Ascending aorta (tissue), 2 donors: ENCODE results near the gene SYF2. TPM values are rescaled to one million over a fixed set of nuclear protein-coding genes. Genes with fewer than 3 reads are reported as not detected.
"Not testable (repeated sequence)": the region's sequence is repeated elsewhere in the genome, so short reads cannot be mapped to it uniquely, and the experiment has no call there.

ENCODE experiments used
- DNase-seq, 2 donors: peaks; one replicate each; pipeline ENCODE4 v3.0.0-alpha.2; 2019; ENCODE audit warnings: low spot score in 2 of 2
- H3K27ac ChIP-seq, 2 donors: fragments of 200-600 bp; sonication (generic); one replicate each; pipeline ENCODE4 v1.5.1; 2016 to 2017; ENCODE audit warnings: mild to moderate bottlenecking in 1 of 2
- H3K27me3 ChIP-seq: fragments of 200-600 bp; sonication (generic); one replicate; pipeline ENCODE4 v1.5.1; 2017
- H3K36me3 ChIP-seq, 2 donors: fragments of 200-600 bp; sonication (generic); one replicate each; pipeline ENCODE4 v1.5.1; 2016
- H3K4me1 ChIP-seq, 2 donors: fragments of 200-600 bp; sonication (generic); one replicate each; pipeline ENCODE4 v1.5.1; 2016 to 2017; ENCODE audit warnings: mild to moderate bottlenecking in 1 of 2
- H3K4me3 ChIP-seq, 2 donors: fragments of 200-600 bp; sonication (generic); one replicate each; pipeline ENCODE4 v1.5.1; 2016 to 2017; ENCODE audit warnings: mild to moderate bottlenecking in 1 of 2
- H3K9me3 ChIP-seq, 2 donors: fragments of 200-600 bp; sonication (generic); one replicate each; pipeline ENCODE4 v1.5.1; 2016
- intact Hi-C: fragments of 100-400 bp; cut with DNase I; formaldehyde crosslinking; loops from one replicate; pipeline ENCODE4 v1.15.1; 2023
- total RNA-seq: library from RNA; depleted of rRNA; stranded (reverse); fragments of >200 nt; gene quantifications from one replicate; pipeline ENCODE4 v1.1.0, GENCODE V29; 2016
- TF ChIP-seq, protein P1 (sequence below), 3 experiments: fragments of 200-600 bp in 2 of 3; fragments of 450-650 bp in 1 of 3; sonication (generic) in 2 of 3; IDR thresholded peaks; one replicate each; pipeline ENCODE4 v1.5.1; 2016 to 2019; ENCODE audit warnings: antibody characterized with exemption in 3 of 3, mild to moderate bottlenecking in 1 of 3, moderate library complexity in 1 of 3

SYF2 gene
- total RNA-seq, 1 donor from 2014 or later, result 14.3 TPM

DNA sequence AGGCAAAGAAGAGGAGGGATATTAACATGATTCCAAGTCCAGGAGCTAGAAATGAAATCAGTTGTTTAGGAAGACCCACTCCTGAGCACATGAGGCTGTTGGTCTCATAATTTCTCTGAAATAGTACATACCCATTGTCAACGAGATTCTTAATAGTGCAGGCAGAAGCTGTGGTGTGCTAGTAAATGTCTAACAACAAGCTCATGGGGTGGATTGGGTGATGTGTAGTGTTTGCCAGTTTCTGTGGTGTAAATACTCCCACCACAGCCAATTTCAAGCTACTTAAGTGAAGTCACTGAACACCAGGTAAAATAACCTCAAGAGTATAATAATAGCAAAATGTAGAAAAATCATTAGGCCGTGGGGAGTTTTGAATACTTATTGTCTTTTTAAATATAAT, 42.0 kb downstream of the SYF2 start:
- no peaks in the 10 kb centered on the region for H3K36me3 ChIP-seq
- no peak overlapping the region for H3K27ac ChIP-seq
- no peaks in the 10 kb centered on the region for H3K27me3 ChIP-seq
- no peaks in the 10 kb centered on the region for H3K4me1 ChIP-seq
- H3K4me3 ChIP-seq, result no peak overlapping the region
- DNase-seq, result no peak
- intact Hi-C loops, result loop anchor here (10.0 kb wide), 1 partner anchor 265 kb away; no protein-coding TSS in a partner anchor
- TF ChIP-seq, protein P1, sequence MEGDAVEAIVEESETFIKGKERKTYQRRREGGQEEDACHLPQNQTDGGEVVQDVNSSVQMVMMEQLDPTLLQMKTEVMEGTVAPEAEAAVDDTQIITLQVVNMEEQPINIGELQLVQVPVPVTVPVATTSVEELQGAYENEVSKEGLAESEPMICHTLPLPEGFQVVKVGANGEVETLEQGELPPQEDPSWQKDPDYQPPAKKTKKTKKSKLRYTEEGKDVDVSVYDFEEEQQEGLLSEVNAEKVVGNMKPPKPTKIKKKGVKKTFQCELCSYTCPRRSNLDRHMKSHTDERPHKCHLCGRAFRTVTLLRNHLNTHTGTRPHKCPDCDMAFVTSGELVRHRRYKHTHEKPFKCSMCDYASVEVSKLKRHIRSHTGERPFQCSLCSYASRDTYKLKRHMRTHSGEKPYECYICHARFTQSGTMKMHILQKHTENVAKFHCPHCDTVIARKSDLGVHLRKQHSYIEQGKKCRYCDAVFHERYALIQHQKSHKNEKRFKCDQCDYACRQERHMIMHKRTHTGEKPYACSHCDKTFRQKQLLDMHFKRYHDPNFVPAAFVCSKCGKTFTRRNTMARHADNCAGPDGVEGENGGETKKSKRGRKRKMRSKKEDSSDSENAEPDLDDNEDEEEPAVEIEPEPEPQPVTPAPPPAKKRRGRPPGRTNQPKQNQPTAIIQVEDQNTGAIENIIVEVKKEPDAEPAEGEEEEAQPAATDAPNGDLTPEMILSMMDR (IDR thresholded peaks at IDR 0.05), result no peak
- no peaks in the 10 kb centered on the region for H3K9me3 ChIP-seq

DNA sequence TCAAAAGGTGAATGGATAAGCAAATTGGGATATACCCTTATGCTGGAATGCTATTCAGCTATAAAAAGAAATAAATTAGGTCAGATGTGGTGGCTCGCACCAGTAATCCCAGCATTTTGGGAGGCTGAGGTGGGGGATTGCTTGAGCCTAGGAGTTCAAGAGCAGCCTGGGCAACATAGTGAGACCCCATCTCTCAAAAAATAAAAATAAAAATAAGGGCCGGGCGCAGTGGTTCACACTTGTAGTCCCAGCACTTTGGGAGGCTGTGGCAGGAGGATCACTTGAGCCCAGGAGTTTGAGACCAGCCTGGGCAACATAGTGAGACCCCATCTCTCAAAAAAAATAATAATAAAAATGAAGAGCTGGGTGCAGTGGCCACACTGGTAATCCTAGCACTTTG, 44.4 kb downstream of the SYF2 start:
- H3K4me1 ChIP-seq, H3K27ac ChIP-seq, H3K36me3 ChIP-seq, intact Hi-C loops, H3K4me3 ChIP-seq, H3K9me3 ChIP-seq, DNase-seq, H3K27me3 ChIP-seq: not testable (repeated sequence)

DNA sequence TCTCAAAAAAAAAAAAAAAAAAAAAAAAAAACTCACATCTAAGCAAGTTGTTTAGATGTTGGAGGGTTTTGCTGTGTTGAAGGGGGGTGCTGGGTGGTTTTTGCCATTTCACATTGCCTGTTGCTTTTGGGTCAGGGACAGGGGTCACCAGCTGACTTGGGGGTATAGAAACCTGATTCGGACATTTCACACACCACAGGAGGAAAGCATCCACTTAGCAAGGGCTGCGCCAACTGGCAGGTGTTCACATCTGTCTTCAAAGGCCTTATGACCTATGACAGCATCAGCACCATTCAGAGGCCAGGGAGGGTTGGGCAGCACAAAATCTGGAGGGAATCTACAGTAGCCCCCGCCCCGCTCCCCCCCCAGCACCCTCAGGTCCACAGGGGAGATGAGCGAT, 45.2 kb downstream of the SYF2 start:
- H3K27ac ChIP-seq, result no peak overlapping the region
- no peaks in the 10 kb centered on the region for H3K9me3 ChIP-seq
- H3K4me1 ChIP-seq, result no peaks in the 10 kb centered on the region
- no peaks in the 10 kb centered on the region for H3K36me3 ChIP-seq
- TF ChIP-seq, protein P1 (IDR thresholded peaks at IDR 0.05), result no peak
- no peak for DNase-seq
- H3K4me3 ChIP-seq, result no peak overlapping the region
- intact Hi-C loops, result no loop called here
- H3K27me3 ChIP-seq, result no peaks in the 10 kb centered on the region

DNA sequence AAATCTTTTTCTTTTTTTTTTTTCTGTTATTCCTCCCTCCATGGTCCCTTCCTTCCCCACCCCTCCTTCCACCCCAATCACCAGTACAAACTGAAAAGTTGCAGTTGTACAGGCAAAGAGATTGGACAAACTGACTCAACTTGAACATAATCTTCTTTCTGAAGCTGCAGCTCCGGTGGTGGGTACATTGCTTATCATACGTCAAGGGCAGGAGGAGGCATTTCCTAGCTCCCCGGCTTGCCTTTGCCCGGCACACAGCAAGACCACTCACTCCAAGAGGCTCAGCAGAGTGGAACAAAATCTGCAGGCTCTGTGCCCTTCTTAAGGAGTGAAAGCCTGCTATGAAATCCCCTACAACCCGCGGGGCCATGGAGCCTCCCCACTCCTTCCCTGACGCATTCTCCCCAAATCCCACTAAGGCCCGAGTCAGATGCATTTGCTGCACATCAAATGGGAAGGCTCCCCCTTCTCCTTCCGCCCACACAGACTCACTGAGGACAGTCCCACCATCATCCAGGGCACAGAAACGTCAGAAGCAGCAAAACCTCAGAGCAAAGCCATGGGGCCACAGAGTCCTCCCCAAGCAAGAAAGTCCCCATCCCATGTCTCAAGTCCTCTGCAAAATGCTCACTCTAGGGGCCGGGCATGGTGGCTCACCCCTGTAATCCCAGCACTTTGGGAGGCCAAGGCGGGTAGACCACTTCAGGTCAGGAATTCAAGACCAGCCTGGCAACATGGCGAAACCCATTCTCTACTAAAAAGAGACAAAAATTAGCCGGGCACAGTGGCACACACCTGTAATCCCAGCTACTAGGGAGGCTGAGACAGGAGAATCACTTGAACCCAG, 45.9 kb downstream of the SYF2 start:
- no peaks in the 10 kb centered on the region for H3K9me3 ChIP-seq
- no peaks in the 10 kb centered on the region for H3K36me3 ChIP-seq
- no peak overlapping the region for H3K27ac ChIP-seq
- H3K4me1 ChIP-seq, result no peaks in the 10 kb centered on the region
- no peak for DNase-seq
- no peaks in the 10 kb centered on the region for H3K27me3 ChIP-seq
- no peak overlapping the region for H3K4me3 ChIP-seq
- intact Hi-C loops, result no loop called here
- TF ChIP-seq, protein P1 (IDR thresholded peaks at IDR 0.05), result no peak

DNA sequence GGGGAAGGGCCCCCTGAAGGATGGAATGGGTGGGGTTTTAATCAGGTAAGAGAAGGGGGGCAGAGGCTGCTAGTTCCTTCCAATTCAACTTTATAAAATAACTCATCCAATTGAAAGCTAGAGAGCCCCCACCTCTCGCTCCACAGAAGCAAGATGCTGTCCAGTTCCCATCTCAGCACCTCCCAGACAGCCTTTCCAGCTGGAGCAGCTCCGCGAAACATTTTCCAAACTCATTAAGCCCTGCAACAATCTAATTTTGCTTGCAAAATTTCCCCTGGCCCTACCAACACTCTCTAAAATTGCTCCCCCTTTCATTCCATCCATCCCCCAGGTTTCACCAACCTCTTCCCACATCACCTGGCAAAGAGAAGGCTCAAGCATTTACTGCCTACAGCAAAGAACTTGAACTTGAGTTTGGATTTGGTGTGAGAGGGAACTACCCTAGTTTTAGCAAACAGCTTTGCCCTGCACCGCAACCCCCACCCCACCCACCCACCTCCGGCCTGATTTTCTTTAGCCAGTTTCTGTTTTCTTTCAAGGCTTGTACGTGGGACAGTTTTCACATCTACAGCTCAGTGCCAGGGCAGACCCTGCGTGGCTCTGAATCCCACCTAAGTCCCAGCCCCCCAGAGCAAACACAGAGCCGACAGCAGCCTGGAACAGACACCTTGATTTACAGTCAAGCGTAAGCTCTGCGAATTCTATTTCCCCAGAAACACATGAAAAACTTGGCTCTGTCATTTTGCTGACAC, 46.7 kb downstream of the SYF2 start:
- no peaks in the 10 kb centered on the region for H3K9me3 ChIP-seq
- H3K4me3 ChIP-seq, result no peak overlapping the region
- no peak overlapping the region for H3K27ac ChIP-seq
- TF ChIP-seq, protein P1 (IDR thresholded peaks at IDR 0.05), result no peak
- DNase-seq, result no peak
- no peaks in the 10 kb centered on the region for H3K27me3 ChIP-seq
- H3K36me3 ChIP-seq, result no peaks in the 10 kb centered on the region
- no peaks in the 10 kb centered on the region for H3K4me1 ChIP-seq
- intact Hi-C loops, result no loop called here
